Right forelimb (tissue), 1 donor: ENCODE data around the gene CYP27B1.

Source experiments
- DNase-seq: peaks from one replicate; pipeline ENCODE4 v3.0.0-alpha.2; 2018

CYP27B1 gene

DNA sequence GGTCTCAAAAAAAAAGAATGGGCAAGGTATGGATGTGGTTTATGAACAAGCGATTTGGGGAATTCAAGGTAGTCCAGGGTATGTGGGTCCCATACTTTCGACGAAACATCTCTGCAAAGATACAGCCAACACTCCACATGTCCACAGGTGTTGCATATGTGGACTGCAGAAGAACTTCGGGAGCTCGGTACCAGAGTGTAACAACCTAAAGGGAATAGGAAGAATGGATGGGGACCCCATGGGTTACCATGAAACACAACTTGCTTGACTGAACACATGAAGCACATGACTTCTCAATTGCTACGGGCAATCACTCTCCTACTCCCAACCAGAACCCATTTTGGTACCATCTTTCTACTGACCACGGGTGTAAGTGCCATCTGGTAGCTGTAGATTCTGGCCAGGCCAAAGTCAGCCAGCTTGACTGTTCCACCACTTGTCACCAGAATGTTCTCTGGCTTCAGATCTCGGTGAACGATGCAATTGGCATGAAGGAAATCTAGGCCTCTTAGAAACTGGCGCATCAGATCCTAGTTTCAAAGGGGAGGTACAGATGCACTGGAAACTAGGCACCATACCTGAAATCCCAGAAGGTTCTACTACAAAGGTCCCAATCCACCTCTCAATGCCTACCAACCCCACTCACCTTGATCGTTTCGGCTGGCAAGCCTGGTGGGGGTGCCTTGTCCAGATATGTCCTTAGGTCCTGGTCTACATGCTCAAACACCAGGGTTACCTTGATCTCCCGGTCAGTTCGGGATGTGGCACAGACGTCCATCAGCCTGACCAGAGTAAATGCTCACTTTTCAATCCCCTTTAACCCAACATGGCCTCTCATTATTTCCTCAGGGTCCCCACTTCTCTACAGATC lies 16.1 kb downstream of the CYP27B1 start:
- DNase-seq = no peak

DNA sequence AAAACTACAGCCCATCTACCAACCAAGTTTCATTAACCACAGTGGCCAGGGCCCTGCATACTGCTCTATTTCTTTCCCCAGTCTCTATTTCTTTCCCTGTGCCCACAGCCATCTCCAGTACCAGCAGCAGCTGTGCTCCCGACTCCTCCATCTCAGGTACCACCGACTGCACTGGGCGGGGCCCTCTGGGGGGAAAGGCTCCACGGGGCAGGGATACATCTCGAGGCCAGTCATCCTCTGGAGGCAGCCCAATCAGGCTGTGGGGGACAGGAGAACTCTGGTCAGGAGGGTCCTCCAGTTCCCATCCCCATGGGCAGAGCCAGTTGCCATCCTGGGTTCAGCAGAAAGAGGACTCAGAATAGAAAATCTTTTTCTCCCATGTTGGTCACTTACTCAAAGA lies 17.8 kb downstream of the CYP27B1 start:
- no peak for DNase-seq

DNA sequence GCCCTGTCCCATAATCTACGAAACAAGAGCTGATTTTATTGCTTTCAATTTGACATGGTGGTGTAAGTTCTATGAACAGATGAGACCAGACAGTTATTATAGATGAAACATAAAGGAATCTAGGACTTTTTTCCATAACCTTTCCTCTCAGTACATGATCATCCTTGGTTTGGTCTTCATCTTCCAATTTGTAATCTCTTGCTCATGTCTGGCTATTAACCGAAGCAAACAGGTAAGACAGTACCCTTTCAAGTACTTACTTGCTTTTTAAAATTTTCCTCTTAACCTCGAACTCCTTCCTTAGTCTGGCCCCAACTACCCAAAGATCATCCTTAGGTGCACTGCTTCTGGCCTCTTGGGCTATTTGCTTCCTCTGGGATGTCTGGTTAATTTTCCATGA lies 20.9 kb downstream of the CYP27B1 start:
- no peak for DNase-seq

DNA sequence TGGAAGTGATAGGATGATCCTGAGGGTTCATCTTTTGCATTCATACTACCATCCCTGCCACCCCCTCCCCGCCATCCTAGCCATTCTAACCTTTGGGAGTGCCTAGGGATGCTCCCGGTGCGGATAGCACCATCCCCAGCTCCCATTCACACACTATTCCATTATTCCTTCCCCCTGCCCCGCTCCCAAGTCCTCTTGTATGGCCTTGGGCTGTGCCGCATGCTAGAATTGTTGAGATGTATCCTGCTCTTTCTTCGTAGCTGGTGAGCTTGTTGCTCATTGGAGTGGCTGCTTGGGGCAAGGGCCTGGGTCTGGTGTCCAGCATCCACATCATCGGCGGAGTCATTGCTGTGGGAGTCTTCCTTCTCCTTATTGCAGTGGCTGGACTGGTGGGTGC lies 21.4 kb downstream of the CYP27B1 start:
- DNase-seq = no peak

DNA sequence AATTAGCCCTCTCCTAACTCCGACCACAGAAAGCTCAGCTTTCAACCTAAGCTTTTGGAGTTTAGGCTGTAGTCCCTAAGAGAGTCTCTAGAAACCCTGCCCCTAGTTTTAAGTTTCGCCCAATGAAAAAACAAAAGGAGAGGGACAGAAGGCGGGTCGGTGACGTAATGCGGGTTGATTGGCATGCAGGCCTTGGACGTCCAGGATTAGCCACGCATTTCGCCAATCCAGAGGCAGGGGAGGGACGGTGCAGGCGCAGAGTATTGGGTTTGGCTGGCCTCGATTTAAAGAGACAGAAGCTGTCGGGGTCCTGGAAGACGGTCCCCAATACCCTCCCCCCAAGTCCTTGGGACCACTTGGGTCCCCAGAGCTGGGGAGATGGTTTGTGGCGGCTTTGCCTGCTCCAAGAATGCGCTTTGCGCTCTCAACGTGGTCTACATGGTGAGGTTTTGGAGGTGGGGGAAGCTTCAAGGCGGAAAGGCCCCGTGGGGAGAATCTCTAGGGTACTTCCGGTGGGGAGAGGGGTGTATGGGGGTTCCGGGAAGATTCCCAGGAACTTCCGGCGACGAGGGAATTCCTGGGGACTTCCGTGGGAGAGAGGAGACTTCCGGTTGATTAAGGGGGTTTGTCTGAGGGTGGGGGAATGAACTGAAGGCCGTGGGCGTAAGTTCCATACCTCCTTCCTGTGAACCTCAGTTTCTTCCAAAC lies 21.9 kb downstream of the CYP27B1 start, which contains the start of gene TSPAN31:
TSS of gene TSPAN31 (plus strand) at position 263 of the 708 bp plus-strand sequence. CDS start at position 379, 116 bp downstream.
- peak; percentile 97 for DNase-seq

DNA sequence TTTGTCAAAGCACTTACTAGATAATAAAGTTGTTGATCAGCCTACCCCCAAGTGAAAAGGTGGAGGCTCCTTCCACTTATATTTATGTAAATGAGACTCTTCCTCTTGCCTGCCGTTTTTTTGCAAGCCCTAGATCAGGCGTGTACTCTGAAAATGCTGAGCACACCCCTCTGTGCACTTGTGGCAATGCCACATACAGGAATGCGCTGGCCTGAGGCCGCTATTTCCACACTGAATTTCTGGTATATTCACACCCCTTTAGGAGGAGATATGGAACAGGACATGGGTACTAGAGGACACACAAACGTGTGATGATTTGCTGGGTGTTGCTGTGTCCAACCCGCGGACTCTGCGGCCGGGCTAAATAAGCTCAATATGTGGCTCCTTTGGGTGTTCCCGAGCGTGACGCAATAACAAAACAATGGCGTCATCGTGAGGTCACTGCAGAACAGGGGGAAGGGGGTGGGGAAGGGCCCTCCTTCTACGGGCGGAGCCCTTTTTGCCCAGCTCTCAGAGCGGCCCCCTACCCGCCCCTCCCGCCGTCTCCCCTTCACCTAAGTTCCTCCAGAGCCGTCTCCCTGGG lies 22.6 kb downstream of the CYP27B1 start:
- DNase-seq = peak; percentile 89

DNA sequence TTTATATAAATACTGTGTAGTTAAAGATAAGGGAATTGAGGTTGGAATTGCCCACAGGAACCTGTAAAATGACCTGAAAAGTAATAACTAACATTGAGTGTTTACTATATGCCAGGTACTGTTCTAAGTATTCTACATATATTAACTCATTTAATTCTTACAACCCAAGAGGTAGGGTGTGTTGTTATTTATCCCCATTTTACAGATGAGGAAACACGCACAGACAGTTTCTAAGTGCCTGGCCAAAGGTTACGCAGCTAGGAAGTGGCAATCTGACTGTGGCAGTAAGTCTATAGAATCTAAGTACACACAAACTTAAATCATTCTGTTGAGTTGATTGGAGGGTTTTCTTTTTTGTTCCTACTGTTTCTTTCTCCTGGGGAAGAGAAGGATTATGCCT lies 23.1 kb downstream of the CYP27B1 start:
- DNase-seq = no peak

DNA sequence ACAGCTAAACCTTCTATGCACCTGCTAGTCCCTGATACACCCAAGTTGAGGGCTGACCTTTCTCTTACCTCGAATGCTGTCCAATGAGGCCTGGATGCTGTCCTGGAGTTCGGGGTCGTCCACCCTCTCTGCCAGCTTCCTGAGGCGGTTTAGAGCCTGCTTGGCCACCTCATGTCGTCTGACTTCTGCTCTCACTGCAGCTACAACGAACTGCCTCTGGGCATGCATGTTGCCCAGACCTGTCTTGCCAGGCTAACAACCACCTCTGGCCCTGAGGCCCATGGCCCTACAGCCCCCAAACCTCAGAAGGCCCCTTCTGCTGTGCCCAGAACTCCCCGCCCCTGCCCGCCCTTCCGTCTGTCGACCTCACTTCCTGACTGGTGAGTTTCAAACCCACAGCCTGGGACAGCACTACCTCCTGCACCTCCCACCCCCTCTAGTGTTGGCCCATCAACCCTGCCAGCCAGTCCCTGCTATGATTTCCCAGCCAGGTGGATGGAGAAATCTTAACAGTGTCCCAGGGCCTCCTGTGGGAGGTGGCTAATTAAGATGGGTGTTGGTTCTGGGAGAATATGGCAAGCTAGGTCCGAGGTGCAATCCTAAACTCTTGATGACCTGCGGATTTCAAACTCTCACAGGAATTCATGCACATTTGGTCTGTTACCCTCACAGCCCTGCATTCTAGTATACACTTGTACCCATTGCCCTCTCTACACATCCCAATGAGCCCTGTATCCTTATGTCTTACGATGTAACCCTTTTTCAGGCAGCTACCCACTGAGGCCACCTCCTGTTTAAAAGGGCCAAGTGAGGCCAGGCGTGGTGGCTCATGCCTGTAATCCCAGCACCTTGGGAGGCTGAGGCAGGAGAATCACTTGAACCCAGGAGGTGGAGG lies 24.8 kb downstream of the CYP27B1 start:
- DNase-seq = no peak

DNA sequence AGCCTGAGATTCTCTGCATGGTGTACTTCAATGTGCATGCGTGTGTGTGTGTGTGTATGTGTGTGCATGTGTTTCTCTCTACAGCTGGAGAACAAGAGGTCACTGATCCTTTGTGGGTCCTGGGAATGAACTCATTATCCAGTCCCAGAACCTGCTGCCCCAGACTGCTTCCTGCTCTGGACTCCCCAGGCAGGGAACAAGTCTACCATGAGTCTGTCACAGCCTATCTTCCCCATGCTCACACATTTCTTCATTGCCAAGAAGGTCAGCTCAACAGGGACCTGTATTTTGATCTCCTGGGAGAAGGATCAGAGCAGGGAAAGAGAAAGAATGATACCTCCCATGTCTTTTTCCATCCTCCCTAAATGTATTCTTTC lies 25.5 kb downstream of the CYP27B1 start:
- no peak for DNase-seq

DNA sequence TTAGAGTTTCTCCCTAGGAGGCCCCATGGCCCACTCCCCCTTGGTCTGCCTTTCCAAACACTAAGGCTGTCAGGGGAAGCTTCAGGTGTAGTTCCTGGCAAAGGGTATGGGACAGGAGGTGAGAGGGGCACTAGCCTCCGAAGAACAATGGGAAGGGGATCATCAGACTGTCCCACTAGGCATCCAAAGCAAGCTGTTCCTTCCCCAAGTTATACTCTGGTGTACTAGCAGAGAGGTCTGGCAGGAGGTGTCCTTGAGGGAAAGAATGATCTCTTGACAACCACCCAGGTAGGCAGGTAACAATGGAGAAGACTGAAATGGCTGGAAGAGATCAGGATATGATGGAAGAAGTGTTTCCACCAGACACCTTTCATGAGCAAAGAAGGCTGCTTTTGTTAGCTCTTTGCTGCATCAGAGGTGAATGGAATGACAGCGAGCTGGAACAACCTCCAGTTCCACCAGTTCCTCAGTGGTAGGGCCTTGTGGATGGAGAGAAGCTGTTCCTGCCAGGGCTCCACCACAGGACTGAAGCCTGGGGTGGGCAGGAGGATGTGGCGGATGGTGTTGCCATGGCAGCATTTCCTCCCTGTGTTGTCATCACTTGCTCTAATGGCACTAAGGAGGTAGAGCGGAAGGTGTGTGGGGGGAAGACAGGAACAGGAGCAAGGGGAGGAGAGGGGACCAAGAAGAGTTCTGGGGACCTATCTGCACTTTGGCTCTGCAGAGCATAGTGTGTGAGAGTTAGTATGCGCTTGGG lies 26.0 kb downstream of the CYP27B1 start:
- no peak for DNase-seq

DNA sequence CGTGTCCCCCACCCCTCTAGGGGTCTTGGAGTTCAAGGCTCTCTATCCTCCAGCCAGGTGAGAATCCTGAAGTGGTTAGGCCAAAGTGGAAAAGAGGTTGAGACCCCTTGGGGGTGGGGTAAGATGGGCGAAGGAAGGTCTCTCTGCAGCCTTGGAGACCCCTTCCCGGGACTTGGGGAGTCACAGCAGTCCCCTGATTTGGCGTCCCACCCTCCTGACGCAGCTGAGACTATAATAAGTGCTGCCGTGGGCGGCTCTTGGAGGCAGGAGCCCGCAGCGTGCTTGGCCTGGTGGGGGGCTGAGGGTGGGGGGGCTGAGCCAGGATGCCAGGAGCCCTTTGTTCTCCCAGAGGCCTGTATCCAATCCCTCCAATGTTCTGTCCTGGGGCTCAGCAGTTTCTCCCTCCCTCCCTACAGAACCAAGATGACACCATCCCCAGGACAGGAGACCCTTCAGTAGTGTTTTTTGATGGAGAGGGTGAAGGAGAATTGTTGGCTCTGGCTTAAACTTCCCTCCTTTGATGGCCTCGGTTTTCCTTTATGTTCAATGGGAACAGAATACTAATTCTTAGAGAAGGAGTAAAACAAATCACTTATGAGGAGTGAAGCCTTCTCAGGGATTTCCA lies 26.9 kb downstream of the CYP27B1 start:
- DNase-seq = no peak

DNA sequence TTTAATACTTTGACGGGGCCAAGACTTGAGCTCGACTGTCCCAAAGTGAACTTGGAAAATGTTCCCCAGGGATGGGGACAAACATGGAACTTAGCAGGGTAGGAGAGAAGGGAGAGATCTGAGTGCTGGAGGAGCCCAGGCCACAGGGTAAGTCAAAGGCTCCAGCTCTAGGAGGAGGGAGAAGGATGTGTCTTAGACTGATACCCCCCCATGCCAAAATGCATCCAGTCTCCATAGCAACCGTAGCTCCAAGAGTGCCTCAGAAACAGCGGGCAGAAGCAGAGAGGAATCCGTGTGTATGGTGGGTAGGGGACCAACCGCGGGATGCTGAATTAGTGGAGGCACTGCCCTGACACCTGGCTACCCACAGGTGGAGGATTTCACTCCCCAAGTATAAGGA lies 27.5 kb downstream of the CYP27B1 start:
- DNase-seq = no peak

DNA sequence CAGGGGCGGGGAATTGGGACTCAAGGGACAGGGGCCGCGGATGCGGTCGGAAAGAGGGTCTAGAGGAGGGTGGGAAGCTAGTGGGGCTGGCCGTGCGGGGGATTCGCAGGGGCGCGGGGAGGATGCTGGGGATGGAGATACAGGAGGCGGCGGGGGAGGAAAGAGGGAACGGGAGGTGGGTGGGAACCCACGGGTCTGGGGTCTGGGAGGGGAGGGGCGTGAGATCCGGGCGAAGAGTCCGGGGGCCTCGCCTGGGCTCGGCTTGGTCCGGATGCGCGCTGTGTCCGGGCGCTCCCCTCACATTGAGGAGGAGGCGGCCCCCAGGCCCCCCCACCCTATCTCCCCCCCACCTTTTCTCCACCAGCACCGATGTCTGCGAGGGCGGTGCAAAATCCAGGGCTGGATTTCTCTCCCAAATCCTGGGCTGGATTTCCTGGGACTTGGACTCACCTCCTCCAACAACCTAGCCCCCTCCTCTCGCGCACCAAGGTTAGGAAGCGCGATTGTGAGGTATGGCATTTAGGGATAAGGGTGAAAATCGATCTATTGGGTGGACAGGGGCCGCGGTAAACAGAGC lies 28.1 kb downstream of the CYP27B1 start, which contains the start of gene AGAP2:
TSS of gene AGAP2 (minus strand) at position 82 of the 577 bp plus-strand sequence. CDS start 496 bp downstream, outside the sequence.
- DNase-seq = no peak

DNA sequence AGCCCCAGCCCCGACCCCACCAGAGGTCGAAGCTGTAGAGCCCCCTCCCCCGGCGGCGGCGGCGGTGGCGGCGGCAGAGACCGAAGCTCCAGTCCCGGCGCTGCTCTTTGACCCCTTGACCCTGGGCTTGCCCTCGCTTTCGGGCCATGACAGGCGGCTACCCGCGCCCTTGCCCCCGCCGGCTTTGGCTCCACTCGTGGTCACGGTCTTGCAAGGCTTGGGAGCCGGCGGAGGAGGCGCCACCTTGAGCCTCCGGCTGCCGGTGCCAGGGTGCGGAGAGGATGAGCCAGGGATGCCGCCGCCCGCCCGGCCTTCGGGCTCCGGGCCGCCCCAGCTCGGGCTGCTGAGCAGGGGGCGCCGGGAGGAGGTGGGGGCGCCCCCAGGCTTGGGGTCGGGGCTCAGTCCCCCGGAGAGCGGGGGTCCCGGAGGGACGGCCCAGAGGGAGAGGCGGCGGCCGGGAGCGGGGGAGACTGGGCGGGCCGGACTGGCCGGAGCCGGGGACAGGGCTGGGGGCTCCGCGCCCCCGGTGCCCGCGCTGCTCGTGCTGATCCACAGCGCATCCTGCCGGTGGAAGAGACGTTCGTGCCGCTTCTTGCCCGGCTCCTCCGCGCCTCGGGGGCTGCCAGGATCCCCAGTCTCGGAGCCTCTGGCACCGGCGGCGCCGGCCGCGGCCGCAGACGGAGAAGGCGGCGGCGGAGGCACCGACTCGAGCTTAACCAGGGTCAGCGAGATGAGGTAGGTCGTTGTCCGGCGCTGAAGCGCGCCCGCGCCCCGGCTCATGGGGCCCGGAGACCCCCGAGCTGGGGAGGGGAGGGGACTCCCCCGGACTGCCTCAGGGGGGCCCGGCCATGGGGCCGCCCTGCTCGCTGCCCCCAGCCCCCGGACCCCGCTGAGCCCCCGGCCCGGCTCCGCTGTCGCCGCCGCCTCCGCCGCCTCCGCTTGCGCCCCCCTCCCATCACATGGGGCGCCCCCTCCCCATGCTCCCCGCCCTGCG lies 29.1 kb downstream of the CYP27B1 start:
- DNase-seq = no peak

DNA sequence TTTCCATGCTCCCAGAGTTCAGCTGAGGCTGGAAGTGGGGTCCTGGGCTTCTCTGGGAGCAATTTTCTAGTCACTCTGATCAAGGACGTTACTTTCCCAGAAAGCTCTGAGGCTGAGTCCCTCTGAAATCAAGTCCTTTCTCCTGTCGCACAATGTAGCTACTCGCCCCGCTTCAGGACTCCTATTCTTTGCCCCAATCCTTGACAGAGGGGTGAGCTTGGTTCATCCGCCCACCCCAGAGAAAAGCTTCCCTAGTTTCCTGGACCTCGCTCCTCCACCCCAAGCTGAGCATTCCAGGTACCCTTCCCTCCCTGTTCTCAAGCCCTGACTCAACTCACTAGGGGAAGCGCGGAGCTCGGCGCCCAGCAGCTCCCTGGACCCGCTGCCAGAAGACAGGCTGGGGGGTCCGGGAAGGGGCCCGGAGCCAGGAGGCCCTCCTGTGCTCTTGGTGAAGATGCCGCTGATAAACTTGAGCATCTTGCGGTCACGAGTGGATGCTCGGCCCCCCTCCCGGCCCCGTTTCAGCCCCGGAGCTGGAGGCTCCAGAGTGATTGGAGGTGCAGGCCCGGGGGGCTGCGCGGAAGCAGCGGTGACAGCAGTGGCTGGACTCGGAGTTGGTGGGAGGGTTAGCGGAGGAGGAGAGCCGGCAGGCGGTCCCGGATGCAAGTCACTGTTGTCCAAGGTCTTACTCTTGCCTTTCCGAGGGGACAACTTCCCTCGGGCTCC lies 30.0 kb downstream of the CYP27B1 start:
- DNase-seq = no peak

DNA sequence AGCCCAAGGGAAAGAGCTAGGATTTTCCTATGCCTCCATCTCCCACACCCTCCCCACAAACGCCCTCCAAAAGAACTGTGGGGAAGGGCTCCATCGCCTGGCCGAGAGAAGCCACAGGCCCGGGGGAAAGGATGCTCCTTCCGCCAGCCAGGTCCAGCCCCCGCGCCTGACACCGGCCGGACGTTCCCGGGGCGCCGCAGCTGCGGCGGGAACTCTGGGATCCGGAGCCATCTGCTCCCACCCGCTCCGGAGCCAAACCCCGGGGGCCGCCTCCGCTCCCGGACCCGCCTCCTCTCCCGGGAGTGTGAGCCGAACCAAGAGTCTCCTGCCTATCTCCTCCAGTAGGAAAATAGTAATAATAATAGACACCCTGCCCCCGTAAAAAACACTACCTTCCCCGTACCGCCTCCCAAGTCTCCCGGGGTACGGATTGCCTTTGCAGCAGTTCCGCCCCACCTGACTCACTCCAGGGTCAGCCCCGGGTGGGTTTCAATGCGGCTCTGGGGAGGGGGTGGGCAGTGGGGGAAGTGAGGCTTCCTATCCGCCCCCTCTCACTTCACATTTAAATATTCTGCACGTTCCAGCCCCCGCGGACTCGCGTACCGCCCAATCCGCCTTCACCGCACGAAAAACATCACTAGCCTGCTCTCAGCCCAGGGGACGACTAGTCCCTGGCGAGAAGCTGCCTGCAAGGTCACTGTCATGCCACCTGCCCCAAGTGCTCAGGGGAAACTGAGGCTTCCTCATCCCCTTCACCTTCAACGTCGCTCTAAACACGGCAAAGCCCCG lies 30.7 kb downstream of the CYP27B1 start:
- peak; percentile 68 for DNase-seq

DNA sequence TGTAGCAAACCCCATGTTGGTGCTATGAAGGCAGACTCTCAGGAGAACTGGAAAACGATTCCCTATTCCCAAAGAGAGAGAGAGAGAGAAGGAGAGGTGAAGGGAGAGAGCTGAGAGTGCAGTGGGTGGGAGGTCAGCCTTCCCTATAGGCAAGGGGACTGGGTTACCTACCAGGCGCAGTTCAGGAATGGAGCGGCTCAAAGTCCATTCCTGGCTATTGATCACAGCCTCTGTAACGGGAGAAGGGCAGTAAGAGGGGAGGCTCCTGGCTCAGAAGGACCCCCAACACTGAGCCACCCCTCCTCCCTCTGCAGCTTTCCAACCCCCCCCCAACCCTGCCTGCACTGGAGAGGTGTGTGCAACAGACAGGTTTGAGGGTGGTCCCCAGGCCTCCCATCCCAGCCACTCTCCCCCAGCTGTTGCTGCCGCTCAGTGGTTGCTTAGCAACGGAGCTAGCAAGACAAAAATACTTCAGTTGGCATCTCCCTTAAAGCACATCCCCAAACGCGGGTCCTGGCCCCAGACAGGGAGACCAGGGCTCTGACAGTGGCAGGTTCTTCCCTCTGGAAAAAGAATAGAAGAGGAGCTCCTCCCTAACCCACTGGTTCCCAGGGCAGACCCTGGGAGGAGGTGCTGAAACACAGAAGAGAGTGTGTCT lies 31.6 kb downstream of the CYP27B1 start:
- DNase-seq = peak; percentile 77

DNA sequence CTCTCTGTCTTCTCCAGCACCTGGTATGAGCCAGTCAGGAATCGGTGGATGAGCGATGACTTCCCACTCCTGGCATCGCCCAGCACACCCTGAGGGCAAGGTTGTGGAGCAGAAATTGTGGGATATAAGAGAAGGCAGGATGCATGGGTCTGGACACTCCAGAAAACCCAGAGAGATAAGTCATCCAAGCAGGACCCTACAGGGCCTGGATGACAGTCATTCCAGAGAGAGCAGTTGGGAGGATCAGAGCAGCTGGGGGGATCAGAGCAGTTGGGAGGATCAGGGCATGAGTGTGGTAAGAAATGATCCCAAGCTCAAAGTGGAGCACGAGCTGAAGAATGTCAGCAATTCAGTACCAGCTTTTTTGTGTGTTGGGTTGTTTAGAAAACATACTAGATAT lies 32.3 kb downstream of the CYP27B1 start:
- DNase-seq = no peak
